Osteoblast (primary cell): Measurements from ENCODE around the gene PDXK. TPM values are rescaled to one million over a fixed set of nuclear protein-coding genes. Genes with fewer than 3 reads are reported as not detected.

Experiments used
- DNase-seq: peaks from one replicate; pipeline ENCODE4 v3.0.0; 2011; ENCODE audit warnings: low spot score, mixed read lengths; ENCODE audit not compliant: insufficient read length; ENCODE audit errors: missing footprints
- H2AFZ ChIP-seq: 2 replicates; pipeline ENCODE4 v1.6.0; 2011; ENCODE audit warnings: mild to moderate bottlenecking, low read length
- H3K27ac ChIP-seq: 2 replicates; pipeline ENCODE4 v1.5.1; 2011; ENCODE audit warnings: mild to moderate bottlenecking, low read depth, low read length, moderate library complexity
- H3K27me3 ChIP-seq: 2 replicates; pipeline ENCODE4 v1.6.0; 2012; ENCODE audit warnings: mild to moderate bottlenecking, control low read depth, inconsistent platforms, low read length, moderate library complexity; ENCODE audit not compliant: insufficient read depth
- H3K36me3 ChIP-seq: 2 replicates; pipeline ENCODE4 v1.5.1; 2011; ENCODE audit warnings: mild to moderate bottlenecking, low read length, control low read depth, moderate library complexity; ENCODE audit not compliant: insufficient read depth
- H3K4me1 ChIP-seq: 2 replicates; pipeline ENCODE4 v1.5.1; 2011; ENCODE audit warnings: mild to moderate bottlenecking, low read length, control low read depth, moderate library complexity; ENCODE audit not compliant: insufficient read depth
- H3K4me2 ChIP-seq: 2 replicates; pipeline ENCODE4 v1.6.0; 2011; ENCODE audit warnings: mild to moderate bottlenecking, low read length; ENCODE audit not compliant: insufficient read depth
- H3K4me3 ChIP-seq: fragments of 200-600 bp; sonication (generic); 3 replicates; pipeline ENCODE4 v1.5.1; 2012; ENCODE audit warnings: mild to moderate bottlenecking, low read length, inconsistent platforms; ENCODE audit not compliant: insufficient read depth
- H3K79me2 ChIP-seq: 2 replicates; pipeline ENCODE4 v1.6.0; 2012; ENCODE audit warnings: mild to moderate bottlenecking, low read length, control low read depth, inconsistent platforms; ENCODE audit not compliant: insufficient read depth
- H3K9me3 ChIP-seq: 2 replicates; pipeline ENCODE4 v1.5.1; 2011; ENCODE audit warnings: low read depth, low read length, control low read depth
- H4K20me1 ChIP-seq: 2 replicates; pipeline ENCODE4 v1.6.0; 2012; ENCODE audit warnings: mild to moderate bottlenecking, low read length, control low read depth; ENCODE audit not compliant: insufficient read depth
- total RNA-seq: library from RNA; depleted of rRNA; stranded (reverse); fragments of >200 nt; gene quantifications from 2 replicates; pipeline ENCODE4 v1.2.3, GENCODE V29; 2012
- TF ChIP-seq, protein P1 (sequence below): IDR thresholded peaks from 2 replicates; pipeline ENCODE4 v1.5.1; 2011; ENCODE audit warnings: mild to moderate bottlenecking, low read depth, low read length, moderate library complexity; ENCODE audit errors: extremely low read depth

The PDXK gene
- total RNA-seq, 1 donor = 89.4 TPM

GRCh38 chr21:43745772-43746517, 27.0 kb downstream of the PDXK start:
- Histone ChIP-seq H3K27me3 (no peaks in the 10 kb centered on the region), H2AFZ (no peak overlapping the region), H3K4me2 (no peak overlapping the region), H3K36me3 (peaks cover 63% of the 10 kb centered on the region), H3K4me3 (no peak overlapping the region), H3K4me1 (no peaks in the 10 kb centered on the region), H4K20me1 (peaks cover 16% of the 10 kb centered on the region), H3K79me2 (peaks cover 2% of the 10 kb centered on the region), H3K9me3 (no peaks in the 10 kb centered on the region), H3K27ac (no peak overlapping the region)
- TF ChIP-seq, protein P1, sequence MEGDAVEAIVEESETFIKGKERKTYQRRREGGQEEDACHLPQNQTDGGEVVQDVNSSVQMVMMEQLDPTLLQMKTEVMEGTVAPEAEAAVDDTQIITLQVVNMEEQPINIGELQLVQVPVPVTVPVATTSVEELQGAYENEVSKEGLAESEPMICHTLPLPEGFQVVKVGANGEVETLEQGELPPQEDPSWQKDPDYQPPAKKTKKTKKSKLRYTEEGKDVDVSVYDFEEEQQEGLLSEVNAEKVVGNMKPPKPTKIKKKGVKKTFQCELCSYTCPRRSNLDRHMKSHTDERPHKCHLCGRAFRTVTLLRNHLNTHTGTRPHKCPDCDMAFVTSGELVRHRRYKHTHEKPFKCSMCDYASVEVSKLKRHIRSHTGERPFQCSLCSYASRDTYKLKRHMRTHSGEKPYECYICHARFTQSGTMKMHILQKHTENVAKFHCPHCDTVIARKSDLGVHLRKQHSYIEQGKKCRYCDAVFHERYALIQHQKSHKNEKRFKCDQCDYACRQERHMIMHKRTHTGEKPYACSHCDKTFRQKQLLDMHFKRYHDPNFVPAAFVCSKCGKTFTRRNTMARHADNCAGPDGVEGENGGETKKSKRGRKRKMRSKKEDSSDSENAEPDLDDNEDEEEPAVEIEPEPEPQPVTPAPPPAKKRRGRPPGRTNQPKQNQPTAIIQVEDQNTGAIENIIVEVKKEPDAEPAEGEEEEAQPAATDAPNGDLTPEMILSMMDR = no peak
- no peak for DNase-seq

GRCh38 chr21:43748622-43749021, 29.7 kb downstream of the PDXK start:
- H3K27ac ChIP-seq = no peak overlapping the region
- no peak overlapping the region for H2AFZ ChIP-seq
- no peak overlapping the region for H3K4me3 ChIP-seq
- H3K4me1 ChIP-seq = no peaks in the 10 kb centered on the region
- no peaks in the 10 kb centered on the region for H3K79me2 ChIP-seq
- H3K9me3 ChIP-seq = no peaks in the 10 kb centered on the region
- peaks cover 10% of the 10 kb centered on the region for H4K20me1 ChIP-seq
- no peaks in the 10 kb centered on the region for H3K27me3 ChIP-seq
- peaks cover 86% of the 10 kb centered on the region for H3K36me3 ChIP-seq
- no peak for DNase-seq
- TF ChIP-seq, protein P1 = no peak
- H3K4me2 ChIP-seq = no peak overlapping the region

DNA sequence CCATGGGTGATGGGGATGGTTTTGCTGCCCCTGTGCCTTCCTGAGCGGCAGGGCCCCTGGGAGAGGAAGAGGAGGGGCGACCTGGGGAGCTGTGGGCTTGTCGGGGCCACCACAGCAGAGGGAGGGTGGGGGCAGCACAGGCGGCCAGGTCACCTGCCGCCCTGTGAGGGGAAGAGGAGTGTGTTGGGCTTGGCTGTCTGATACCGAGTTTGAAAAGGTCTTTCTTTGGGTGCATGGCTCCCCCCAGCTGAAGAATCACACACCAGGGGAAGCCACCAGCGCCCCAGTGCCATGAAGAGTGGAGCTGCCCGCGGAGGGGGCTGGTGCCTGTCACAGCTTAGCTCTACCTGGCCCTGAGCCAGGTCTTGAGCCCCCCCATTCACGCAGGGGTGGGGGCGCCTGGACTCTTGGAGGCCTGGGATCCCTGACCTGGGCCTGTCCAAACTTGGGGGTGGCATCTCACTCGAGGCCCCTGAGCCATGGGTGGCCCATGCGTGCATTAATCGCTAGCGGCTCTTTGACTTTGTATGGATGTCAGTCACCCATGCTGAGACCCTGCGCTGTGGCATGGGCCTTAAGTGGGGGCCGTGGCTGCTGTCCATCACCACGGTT, 30.8 kb downstream of the PDXK start:
- H2AFZ ChIP-seq = no peak overlapping the region
- H3K4me1 ChIP-seq = no peaks in the 10 kb centered on the region
- H3K27me3 ChIP-seq = no peaks in the 10 kb centered on the region
- no peak overlapping the region for H3K4me3 ChIP-seq
- TF ChIP-seq, protein P1 = no peak
- peaks cover 86% of the 10 kb centered on the region for H3K36me3 ChIP-seq
- peaks cover 10% of the 10 kb centered on the region for H4K20me1 ChIP-seq
- no peak overlapping the region for H3K4me2 ChIP-seq
- H3K27ac ChIP-seq = no peak overlapping the region
- DNase-seq = no peak
- no peaks in the 10 kb centered on the region for H3K79me2 ChIP-seq
- H3K9me3 ChIP-seq = no peaks in the 10 kb centered on the region

DNA sequence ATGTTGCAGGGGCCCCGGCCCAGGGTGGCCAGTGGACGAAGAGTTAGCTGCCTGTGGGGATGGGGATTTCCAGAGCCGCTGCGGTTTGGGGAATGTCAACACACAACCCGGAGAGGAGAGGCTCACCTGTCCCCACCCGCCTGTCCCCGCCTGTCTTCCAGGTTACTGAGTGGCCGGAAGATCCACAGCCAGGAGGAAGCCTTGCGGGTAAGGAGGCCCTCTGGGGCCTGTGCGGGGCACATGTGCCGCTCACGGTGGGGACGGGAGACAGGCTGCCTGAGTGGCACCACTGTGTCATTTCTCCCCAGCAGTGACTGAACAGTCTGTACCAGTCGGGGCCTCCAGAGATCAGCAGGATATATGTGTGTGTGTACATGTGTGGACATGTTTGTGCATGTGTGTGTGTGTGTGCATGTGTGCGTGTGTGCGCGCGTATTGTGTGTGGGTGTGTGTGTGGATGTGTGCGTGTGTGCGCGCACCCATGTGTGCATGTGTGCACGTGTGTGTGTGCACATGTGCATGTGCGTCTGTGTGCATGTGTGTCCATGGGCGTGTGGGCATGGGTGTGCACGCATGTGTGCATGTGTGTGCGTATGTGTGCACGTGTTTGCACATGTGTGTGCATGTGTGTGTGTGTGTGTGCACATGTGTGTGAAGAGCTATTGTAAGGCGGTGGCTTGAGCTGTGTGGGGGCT, 31.6 kb downstream of the PDXK start:
- Histone ChIP-seq H3K79me2 (peaks cover 2% of the 10 kb centered on the region), H3K4me1 (no peaks in the 10 kb centered on the region), H3K9me3 (no peaks in the 10 kb centered on the region), H2AFZ (no peak overlapping the region), H3K36me3 (peaks cover 87% of the 10 kb centered on the region), H4K20me1 (peaks cover 14% of the 10 kb centered on the region), H3K4me3 (no peak overlapping the region), H3K4me2 (no peak overlapping the region), H3K27me3 (no peaks in the 10 kb centered on the region), H3K27ac (no peak overlapping the region)
- no peak for DNase-seq
- TF ChIP-seq, protein P1 = no peak
